ENCODE data around the gene GJC1.
A peak's percentile ranks its signal among the peaks of the same experiment; 100 is the strongest.

GJC1 gene

DNA sequence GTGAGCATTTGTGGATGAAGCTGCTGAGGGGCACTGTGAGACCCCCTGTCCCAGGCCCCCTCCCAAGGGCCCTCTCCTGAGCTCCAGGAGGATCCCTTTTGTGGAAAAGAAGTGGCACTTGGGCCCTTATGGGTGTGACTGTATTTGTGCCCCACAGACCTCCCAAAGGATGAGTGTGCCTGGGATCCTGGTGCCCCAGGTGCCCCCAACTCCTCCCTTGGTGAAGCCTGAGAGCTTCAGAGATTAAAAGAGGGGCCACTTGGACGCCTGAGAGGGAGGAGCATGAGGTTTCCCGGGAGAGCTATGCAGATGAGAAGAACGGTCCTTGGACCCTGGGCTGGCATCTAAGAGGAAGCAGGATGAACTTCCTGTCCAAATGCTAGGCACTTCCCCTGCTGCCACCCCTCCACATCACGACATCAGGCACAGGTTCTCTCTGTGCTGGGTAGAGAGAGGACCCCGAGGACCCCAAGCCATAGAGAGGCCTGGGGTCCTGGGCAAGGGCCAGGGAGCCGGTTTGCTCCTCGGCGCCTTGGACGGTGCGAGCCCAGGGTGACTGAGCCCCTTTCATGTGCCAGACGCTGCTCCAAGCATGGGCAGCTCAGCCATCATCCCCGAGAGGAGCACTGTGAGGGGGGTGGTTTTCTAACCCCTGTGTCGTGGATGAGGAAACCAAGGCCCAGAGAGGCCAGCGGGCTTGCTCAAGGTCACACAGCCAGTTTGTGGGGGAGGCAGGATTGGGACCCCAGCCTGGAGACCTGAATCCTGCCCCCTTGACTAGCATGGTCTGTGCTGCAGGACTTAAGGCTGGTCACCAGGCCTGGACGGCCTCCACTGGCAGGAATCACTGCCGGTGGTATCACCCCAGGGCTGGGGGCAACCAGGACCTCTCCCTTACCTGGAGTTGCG, 76.9 kb downstream of the GJC1 start:
- Histone ChIP-seq H3K4me3 (ENCODE audit: severe bottlenecking) (no peak overlapping the region), H3K9me3 (ENCODE audit: severe bottlenecking) (no peaks in the 10 kb centered on the region), H3K27ac (ENCODE audit: poor library complexity, severe bottlenecking) (no peak overlapping the region), H3K4me1 (ENCODE audit: insufficient read depth, poor library complexity, severe bottlenecking) (no peaks in the 10 kb centered on the region), H3K27me3 (ENCODE audit: insufficient read depth, poor library complexity, severe bottlenecking) (peaks cover 8% of the 10 kb centered on the region), H3K36me3 (ENCODE audit: low read depth) (peaks cover under 1% of the 10 kb centered on the region; the same call in 1 of the 2 replicates)
- no peak for TF ChIP-seq CTCF (IDR thresholded peaks at IDR 0.05; ENCODE audit: poor library complexity, severe bottlenecking)
- DNase-seq (ENCODE audit: low spot score) (peak; percentile 46), ATAC-seq (ENCODE audit: low read depth) (no peak)

GRCh38 chr17:44751806-44752205, 78.3 kb downstream of the GJC1 start:
- H3K27ac ChIP-seq (ENCODE audit: poor library complexity, severe bottlenecking): no peak overlapping the region
- no peak for TF ChIP-seq CTCF (IDR thresholded peaks at IDR 0.05; ENCODE audit: poor library complexity, severe bottlenecking)
- ATAC-seq (ENCODE audit: low read depth): no peak
- H3K36me3 ChIP-seq (ENCODE audit: low read depth): peaks cover 9% of the 10 kb centered on the region
- no peaks in the 10 kb centered on the region for H3K4me1 ChIP-seq (ENCODE audit: insufficient read depth, poor library complexity, severe bottlenecking)
- no peaks in the 10 kb centered on the region for H3K27me3 ChIP-seq (ENCODE audit: insufficient read depth, poor library complexity, severe bottlenecking)
- H3K4me3 ChIP-seq (ENCODE audit: severe bottlenecking): no peak overlapping the region
- DNase-seq (ENCODE audit: low spot score): no peak
- no peaks in the 10 kb centered on the region for H3K9me3 ChIP-seq (ENCODE audit: severe bottlenecking)

DNA sequence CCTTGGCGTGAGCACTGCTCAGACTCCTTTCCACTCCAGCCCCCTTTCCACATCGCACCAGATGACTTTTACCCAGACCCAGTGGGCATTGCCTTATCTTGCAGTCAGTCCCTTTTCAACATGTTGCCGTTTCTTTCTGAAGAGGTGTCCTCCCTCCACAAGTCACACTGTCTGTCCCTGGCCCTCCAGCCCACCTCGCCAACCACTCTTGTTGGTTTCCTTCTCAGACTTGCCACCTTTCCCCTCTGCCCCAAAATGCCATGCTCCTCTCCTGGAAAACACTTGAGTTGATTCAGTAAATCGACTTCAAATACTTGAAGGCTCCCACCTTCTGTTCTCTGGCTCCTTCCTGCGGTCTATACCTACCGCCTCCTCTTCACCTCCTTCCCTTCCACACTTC, 78.8 kb downstream of the GJC1 start:
- peaks cover 9% of the 10 kb centered on the region for H3K36me3 ChIP-seq (ENCODE audit: low read depth)
- no peaks in the 10 kb centered on the region for H3K27me3 ChIP-seq (ENCODE audit: insufficient read depth, poor library complexity, severe bottlenecking)
- ATAC-seq (ENCODE audit: low read depth): no peak
- no peak overlapping the region for H3K27ac ChIP-seq (ENCODE audit: poor library complexity, severe bottlenecking)
- no peak overlapping the region for H3K4me3 ChIP-seq (ENCODE audit: severe bottlenecking)
- H3K4me1 ChIP-seq (ENCODE audit: insufficient read depth, poor library complexity, severe bottlenecking): no peaks in the 10 kb centered on the region
- no peaks in the 10 kb centered on the region for H3K9me3 ChIP-seq (ENCODE audit: severe bottlenecking)
- TF ChIP-seq CTCF (IDR thresholded peaks at IDR 0.05; ENCODE audit: poor library complexity, severe bottlenecking): no peak
- DNase-seq (ENCODE audit: low spot score): no peak

DNA sequence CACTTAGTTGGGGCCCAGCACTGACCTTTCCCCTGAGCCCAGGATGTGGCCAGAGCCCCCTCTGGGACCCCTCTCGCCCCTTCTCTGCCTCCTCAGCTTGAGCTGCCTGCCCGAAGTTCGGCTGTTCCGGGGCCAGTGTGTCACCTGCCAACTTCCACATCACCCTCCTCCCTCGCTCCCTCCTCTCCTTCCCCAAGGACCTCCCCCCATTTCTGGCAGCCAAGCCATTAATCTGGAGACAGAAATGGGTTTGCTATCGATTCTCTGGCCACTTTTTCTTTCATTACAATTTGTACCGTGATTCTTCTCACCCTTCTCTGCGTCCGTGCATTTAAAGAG, 80.1 kb downstream of the GJC1 start:
- DNase-seq (ENCODE audit: low spot score): no peak
- H3K4me1 ChIP-seq (ENCODE audit: insufficient read depth, poor library complexity, severe bottlenecking): no peaks in the 10 kb centered on the region
- no peaks in the 10 kb centered on the region for H3K9me3 ChIP-seq (ENCODE audit: severe bottlenecking)
- H3K27ac ChIP-seq (ENCODE audit: poor library complexity, severe bottlenecking): no peak overlapping the region
- peaks cover 10% of the 10 kb centered on the region for H3K36me3 ChIP-seq (ENCODE audit: low read depth)
- H3K4me3 ChIP-seq (ENCODE audit: severe bottlenecking): no peak overlapping the region
- no peak for TF ChIP-seq CTCF (IDR thresholded peaks at IDR 0.05; ENCODE audit: poor library complexity, severe bottlenecking)
- no peak for ATAC-seq (ENCODE audit: low read depth)
- H3K27me3 ChIP-seq (ENCODE audit: insufficient read depth, poor library complexity, severe bottlenecking): no peaks in the 10 kb centered on the region

All from RWPE2 (cell line).